Mammary epithelial cell (primary cell): Measurements from ENCODE around the gene RASSF4.

ENCODE experiments used
- CTCF ChIP-seq, 2 donors: IDR thresholded peaks in 1 of 2; conservative IDR thresholded peaks in 1 of 2; 2 replicates each; pipeline ENCODE4 v1.5.1; 2011 to 2012; ENCODE audit warnings: inconsistent platforms in 2 of 2, low read length in 2 of 2, mild to moderate bottlenecking in 2 of 2, control low read depth in 1 of 2, low read depth in 1 of 2; ENCODE audit not compliant: insufficient read depth in 1 of 2; ENCODE audit errors: extremely low read depth in 1 of 2
- EZH2 ChIP-seq: IDR thresholded peaks from 2 replicates; pipeline ENCODE4 v1.6.1; 2012; ENCODE audit warnings: low read length, inconsistent platforms, borderline replicate concordance

GRCh38 chr10:44989597-44990301 is 30.1 kb downstream of the RASSF4 start:
- TF ChIP-seq EZH2 (no peak), CTCF (conservative IDR thresholded peaks at IDR 0.05 in 1 of 2, IDR thresholded peaks at IDR 0.05 in 1 of 2; ENCODE audit: extremely low read depth in 1 of 2, insufficient read depth in 1 of 2, low read depth in 1 of 2, low read length in 2 of 2) (no peak)
